Effector CD8-positive, alpha-beta T cell (primary cell): ENCODE measurements around the gene SNCB.

ENCODE experiments used
- DNase-seq: peaks from one replicate; lab custom pipeline; 2025; lab: John Stamatoyannopoulos, UW
- total RNA-seq, 4 experiments: gene quantifications; one replicate each; lab custom pipeline; 2026; lab: John Stamatoyannopoulos, UW

SNCB gene
- 0 to 0.36 (median 0) reads per million in 4 experiments for total RNA-seq

DNA sequence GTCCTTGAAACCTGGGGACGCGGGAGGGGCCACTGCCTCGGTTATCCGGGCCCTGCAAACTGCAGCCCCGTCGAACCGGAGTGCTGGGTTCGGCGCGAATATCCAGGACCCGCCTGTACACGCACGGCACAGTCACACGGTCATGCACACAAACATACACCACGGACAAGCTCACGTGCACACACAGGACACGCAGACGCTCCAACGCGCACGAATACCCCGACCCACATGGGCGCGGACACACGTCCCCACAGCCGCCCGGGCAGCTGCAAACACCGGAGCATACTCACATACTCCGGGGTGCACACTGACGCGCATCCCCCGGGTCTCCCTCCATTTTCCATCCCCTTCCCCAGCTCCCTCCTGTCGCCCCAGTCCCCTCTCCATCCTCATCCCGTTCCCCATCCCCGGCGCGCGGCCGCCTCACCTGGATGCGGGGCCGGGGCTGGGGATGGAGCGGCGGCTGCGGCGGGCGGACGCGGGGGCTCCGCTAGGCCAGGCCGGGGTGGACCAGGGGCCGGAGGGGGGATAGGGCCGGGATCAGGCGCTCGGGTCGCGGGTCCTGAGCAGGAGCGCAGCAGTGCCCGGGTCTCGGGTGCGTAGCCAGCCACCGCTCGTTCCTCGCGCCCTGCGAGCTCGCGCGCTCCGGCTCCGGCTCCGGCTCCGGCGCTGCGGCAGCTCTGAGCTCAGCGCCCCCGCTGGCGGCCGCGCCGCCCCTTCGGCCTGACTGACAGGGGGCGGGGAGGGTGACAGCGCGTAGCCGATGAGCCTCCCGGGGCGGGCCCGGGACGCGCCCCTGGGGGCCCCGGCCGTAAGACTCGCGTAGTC is at the start of gene SNCB, which contains the start of gene EIF4E1B:
Gene SNCB, minus strand, starts transcription at position 682 of the 828 bp plus-strand sequence. CDS start 880 bp downstream, outside the sequence.
Gene EIF4E1B, plus strand, starts transcription at position 823 of the 828 bp plus-strand sequence. CDS start 12,113 bp downstream, outside the sequence.
- DNase-seq: peak; percentile 27

DNA sequence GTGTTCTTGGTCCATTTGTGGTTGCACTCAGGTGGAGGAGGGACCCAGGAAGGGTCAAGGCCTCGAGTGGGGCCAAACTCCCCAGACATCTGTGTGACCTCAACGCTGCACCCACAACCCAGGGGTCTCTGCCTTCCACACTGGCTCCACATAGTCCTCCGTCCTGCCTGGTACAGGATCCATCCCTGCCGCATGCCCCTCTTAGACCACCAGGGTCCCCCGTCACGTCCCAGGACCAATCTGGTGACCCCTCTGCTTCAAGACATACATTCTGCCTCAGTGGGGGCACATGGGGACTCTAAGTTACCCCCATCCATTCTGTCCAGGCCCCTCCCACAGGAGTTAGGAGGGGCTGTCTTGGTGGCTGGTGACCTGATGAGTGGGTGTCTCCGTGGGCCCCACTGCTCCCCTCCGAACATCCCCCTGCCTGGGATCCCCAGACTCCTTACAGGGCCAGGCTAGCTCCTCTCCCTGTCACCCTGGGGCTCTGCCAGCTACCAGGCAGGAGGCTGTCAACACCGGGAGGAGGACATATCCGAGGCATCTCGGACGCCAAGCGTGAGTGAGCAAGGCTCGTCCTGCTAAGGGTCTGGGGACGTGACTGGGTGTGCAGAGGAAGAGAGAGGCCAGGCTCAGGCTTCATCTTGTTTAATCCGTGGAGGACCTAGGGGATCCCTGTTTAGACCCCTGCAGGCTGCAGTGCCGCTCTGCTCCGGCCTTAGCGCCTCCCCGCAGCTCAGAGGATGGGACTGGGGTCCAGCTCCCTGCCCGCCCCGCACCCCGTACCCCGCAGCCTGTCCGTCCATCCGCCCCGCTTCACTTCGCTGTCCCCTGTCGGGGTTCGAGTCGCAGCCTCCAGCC is 49.3 kb upstream of the SNCB start:
- DNase-seq: no peak

GRCh38 chr5:176678584-176678983 is 48.2 kb upstream of the SNCB start:
- no peak for DNase-seq

GRCh38 chr5:176677209-176677939 is 47.0 kb upstream of the SNCB start:
- DNase-seq: no peak

DNA sequence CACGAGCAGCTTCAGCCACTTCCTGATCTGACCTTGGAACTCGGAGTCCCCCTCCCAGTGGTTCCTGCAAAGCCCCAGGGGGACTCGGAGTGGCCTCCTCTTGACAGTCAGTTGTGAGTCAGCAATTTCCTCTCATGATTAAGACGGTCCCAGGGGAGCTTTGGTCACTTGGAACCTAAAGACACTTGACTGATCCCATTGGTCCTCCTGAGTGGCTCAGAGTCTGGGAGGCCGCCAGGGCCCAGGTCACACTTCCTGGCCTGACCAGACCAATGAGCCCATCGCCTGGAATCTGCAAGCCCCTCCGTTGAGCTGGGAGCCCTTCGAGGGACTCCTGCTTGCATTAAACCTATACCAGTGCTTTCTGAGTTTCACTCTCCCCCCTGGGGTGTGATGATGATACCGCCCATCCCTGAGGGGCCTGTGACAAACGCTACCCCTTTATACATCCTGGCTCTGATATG is 46.1 kb upstream of the SNCB start:
- DNase-seq: no peak

GRCh38 chr5:176675676-176676360 is 45.5 kb upstream of the SNCB start:
- no peak for DNase-seq

- DNase-seq: no peak
These were observed 44.5 kb upstream of the SNCB start for GRCh38 chr5:176674799-176675198.

- no peak for DNase-seq
These were observed 43.6 kb upstream of the SNCB start for GRCh38 chr5:176673651-176674583.

GRCh38 chr5:176671890-176672747 is 41.8 kb upstream of the SNCB start:
- no peak for DNase-seq

DNA sequence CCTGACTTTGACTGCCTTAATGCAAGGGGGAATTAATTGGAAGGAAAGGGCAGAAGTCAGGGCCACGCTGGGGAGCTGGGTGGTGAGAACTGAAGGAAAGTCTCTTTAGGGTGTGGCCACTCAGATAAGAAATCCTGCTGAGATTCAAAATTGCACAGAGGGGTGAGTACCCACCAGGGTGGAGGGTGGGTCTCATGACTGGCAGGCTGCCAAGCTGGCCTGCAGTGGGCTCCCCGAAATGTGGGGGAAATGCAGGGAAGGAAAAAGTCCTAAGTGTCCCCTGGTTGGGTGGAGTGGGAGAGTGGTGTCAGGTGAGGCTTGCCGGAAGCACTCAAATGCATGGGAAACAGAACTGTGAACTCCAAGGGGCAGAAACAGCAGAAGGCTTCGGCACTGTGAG is 41.1 kb upstream of the SNCB start:
- no peak for DNase-seq

GRCh38 chr5:176670449-176670848 is 40.1 kb upstream of the SNCB start:
- no peak for DNase-seq

DNA sequence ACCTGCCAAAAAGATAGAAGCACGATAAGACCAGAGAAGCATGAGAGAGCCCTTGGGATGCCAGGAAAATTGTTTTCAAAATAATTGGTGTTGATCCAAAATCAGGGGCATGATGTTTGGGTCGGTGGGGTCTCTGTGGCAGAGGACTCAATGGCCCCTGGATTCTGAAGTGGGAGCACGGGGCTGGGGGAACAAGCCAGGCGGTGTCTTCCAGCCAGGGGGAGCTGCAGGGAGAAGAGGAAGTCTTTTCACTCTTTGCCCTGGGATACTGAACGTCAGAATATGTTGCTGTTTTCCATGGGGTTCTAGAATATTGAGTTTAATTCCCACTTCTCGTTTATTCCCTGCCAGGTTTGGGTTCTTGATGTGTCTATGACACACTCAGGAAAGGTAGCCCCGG is 37.3 kb upstream of the SNCB start:
- DNase-seq: no peak

- DNase-seq: no peak
These were observed 35.2 kb upstream of the SNCB start for GRCh38 chr5:176665517-176665916.

DNA sequence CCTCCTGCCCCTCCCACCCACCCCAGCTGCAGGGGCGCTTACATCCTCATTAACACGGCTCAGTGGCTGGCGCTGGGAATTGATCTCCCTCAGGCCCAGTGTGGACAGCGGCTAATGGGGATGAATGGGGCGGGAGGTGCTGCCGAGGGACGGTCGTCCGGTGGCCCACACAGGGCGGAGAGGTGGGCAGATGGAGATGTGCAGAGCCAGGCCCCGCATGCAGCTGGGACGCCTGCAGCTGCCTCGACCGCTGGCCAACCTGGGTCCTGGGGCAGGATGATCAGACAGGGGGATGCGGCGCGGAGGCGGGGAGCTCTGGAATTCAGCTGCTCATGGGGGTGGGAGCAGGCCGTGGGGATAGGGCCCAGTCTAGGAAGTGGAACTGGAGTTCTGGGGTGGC is 34.6 kb upstream of the SNCB start:
- DNase-seq: no peak

DNA sequence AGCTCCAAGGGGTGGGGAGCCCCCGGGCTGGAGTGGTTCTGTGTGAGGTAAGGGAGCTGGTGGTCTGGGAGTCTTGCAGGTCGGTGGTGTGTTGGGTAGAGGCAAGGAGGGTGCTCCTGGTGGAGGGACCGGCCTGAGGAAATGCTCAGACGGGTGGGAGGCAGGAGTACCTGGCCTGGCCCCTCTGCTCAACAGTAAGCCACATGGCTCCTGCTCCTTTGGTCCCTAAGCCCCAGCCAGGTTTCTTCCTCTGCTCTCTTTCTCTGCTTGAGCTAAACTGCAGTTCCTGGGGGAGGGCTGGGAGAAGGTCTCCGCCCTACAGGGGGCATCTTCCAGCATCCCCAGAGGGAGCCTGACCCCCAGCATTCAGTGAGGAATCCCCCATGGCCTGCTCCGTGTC is 34.1 kb upstream of the SNCB start:
- no peak for DNase-seq

DNA sequence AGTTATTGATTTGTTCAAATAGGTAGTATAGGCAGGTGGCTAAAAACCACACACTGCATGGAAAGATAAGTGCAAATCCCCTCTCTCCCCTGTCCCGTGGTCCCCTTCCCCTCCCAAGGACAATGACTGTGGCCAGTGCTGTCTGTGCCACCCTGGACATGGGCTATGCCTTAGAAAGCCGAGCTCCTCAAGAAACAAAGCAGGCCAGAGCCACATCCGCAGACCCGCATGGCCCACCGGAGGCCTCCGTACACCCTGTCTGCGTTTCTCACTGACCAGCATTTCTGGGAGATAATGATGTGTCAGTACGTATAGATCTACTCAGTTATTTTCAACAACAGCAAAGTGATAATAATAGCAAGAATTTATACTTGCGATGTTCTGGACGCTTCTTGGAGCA is 33.2 kb upstream of the SNCB start:
- DNase-seq: no peak

DNA sequence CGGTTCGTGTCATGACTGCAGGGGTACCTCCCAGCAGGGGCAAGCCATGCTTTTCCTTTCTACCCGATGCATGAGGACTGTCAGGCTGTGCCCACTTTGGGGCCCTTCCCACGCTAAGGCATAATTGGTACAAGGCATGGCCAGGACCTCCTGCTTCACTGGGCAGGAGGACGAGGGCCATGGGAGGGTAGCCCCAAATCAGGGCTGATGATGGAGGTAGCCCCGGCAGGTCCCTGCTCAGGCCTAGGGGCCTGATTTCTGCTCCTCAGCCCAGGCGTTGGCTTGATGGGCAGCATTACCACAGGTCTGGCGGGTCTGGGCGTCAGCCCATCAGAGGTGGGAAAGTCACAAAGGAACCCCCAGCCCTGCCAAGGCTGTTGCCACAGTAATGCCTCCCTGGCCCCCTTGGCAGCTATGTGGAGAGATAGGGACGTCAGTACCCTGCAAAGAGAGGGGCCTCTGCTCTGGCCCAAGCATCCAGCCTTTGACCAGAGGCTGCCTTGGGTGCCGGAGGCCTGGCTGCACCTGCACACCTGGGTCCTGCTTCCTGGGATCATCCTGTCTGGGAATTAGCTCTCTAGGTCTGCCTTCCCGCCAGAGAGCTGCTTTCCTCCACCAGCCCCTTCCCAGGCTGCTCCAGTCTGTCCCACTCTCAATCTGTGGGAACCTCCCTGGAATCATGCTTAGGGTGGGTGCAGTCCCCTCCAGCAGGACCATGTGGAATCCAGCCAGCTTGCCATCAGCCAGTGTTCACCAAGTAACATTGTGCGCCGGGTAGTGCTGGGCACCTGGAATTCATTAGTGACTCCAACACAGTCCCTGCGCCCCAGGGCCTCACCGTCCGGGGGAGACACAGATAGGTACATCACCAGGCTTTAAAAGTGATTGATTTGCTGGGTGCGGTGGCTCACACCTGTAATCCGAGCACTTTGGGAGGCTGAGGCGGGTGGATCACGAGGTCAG is 32.3 kb upstream of the SNCB start:
- no peak for DNase-seq

GRCh38 chr5:176661676-176662075 is 31.3 kb upstream of the SNCB start:
- no peak for DNase-seq
